SK-N-SH (cell line): ENCODE measurements around the gene FGG. TPM values are rescaled to one million over a fixed set of nuclear protein-coding genes. Genes with fewer than 3 reads are reported as not detected.

ENCODE experiments used
- CTCF ChIA-PET: fragments of 300-600, 350-600 bp; formaldehyde crosslinking; extraction: SDS; loops from one replicate; lab custom pipeline; 2021; lab: Yijun Ruan, JAX
- POLR2A ChIA-PET: fragments of 350-600 bp; sonication (Branson Sonifier 250); formaldehyde crosslinking; extraction: SDS; loops from one replicate; lab custom pipeline; 2020; ENCODE audit warnings: antibody characterized with exemption, inconsistent platforms; lab: Yijun Ruan, JAX
- DNase-seq: peaks from one replicate; pipeline ENCODE4 v3.0.0; 2012
- H2AFZ ChIP-seq: fragments of 200-600 bp; sonication (generic); 2 replicates; pipeline ENCODE4 v1.8.1; 2016; ENCODE audit warnings: antibody characterized with exemption, mild to moderate bottlenecking, low read depth
- H3F3A ChIP-seq: fragments of 200-600 bp; sonication (generic); replicated peaks from 2 replicates; pipeline ENCODE3; 2016; ENCODE audit warnings: antibody characterized with exemption, mild to moderate bottlenecking; ENCODE audit not compliant: insufficient read depth
- H3K27ac ChIP-seq, 2 experiments: fragments of 200-500 bp in 1 of 2; fragments of 200-600 bp in 1 of 2; sonication (Bioruptor generic) in 1 of 2; sonication (generic), shearing (Covaris generic) in 1 of 2; 2 replicates each; pipeline versions ENCODE4 v1.5.1 to v1.6.1; 2014 to 2016; ENCODE audit warnings: low read depth in 2 of 2, inconsistent platforms in 1 of 2, low read length in 1 of 2, mild to moderate bottlenecking in 1 of 2, mixed read lengths in 1 of 2
- H3K27me3 ChIP-seq: fragments of 200-600 bp; sonication (generic), shearing (Covaris generic); 2 replicates; pipeline ENCODE4 v1.6.1; 2016; ENCODE audit warnings: mixed run types; ENCODE audit not compliant: insufficient read depth
- H3K36me3 ChIP-seq, 2 experiments: fragments of 200-500 bp in 1 of 2; fragments of 200-600 bp in 1 of 2; sonication (Bioruptor generic) in 1 of 2; sonication (generic) in 1 of 2; replicated peaks in 1 of 2; 2 replicates each; pipeline versions ENCODE3 to v1.5.1; 2014 to 2016; ENCODE audit warnings: low read length in 1 of 2, mild to moderate bottlenecking in 1 of 2; ENCODE audit not compliant: insufficient read depth in 2 of 2, control insufficient read depth in 1 of 2
- H3K4me1 ChIP-seq, 2 experiments: fragments of 200-500 bp in 1 of 2; fragments of 200-600 bp in 1 of 2; sonication (Bioruptor generic) in 1 of 2; sonication (generic), shearing (Covaris generic) in 1 of 2; 2 replicates each; pipeline versions ENCODE4 v1.5.1 to v1.6.1; 2014 to 2016; ENCODE audit warnings: low read depth in 1 of 2, low read length in 1 of 2, mixed run types in 1 of 2; ENCODE audit not compliant: insufficient read depth in 2 of 2, control insufficient read depth in 1 of 2
- H3K4me2 ChIP-seq: fragments of 200-600 bp; sonication (generic), shearing (Covaris generic); 2 replicates; pipeline ENCODE4 v1.6.1; 2017; ENCODE audit warnings: mixed run types
- H3K4me3 ChIP-seq, 2 experiments: fragments of 200-500 bp in 1 of 2; fragments of 200-600 bp in 1 of 2; sonication (Bioruptor generic) in 1 of 2; sonication (generic), shearing (Covaris generic) in 1 of 2; 2 replicates each; pipeline versions ENCODE4 v1.5.1 to v1.8.1; 2014 to 2016; ENCODE audit warnings: low read depth in 2 of 2, inconsistent platforms in 1 of 2, low read length in 1 of 2, mild to moderate bottlenecking in 1 of 2, mixed read lengths in 1 of 2, moderate library complexity in 1 of 2
- H3K79me2 ChIP-seq: fragments of 200-600 bp; sonication (generic); 2 replicates; pipeline ENCODE4 v1.8.1; 2017; ENCODE audit warnings: mild to moderate bottlenecking; ENCODE audit not compliant: insufficient read depth
- H3K9ac ChIP-seq: fragments of 200-600 bp; sonication (generic); 2 replicates; pipeline ENCODE4 v1.6.1; 2017; ENCODE audit warnings: mixed run types
- H3K9me2 ChIP-seq: fragments of 200-600 bp; sonication (generic); 2 replicates; pipeline ENCODE4 v1.6.1; 2017; ENCODE audit warnings: mixed run types
- H3K9me3 ChIP-seq: fragments of 200-600 bp; sonication (generic); 2 replicates; pipeline ENCODE4 v1.6.1; 2017; ENCODE audit warnings: mixed run types, mild to moderate bottlenecking, moderate library complexity
- H4K20me1 ChIP-seq: fragments of 200-600 bp; sonication (generic); 2 replicates; pipeline ENCODE4 v1.6.1; 2017; ENCODE audit warnings: mild to moderate bottlenecking, mixed run types; ENCODE audit not compliant: insufficient read depth
- CHD2 ChIP-seq: fragments of 150-350 bp; IDR thresholded peaks from 2 replicates; pipeline ENCODE4 v1.6.1; 2018; ENCODE audit warnings: low read length; ENCODE audit not compliant: partially characterized antibody
- ELF1 ChIP-seq: IDR thresholded peaks from 2 replicates; pipeline ENCODE4 v1.4.0; 2012
- FOSL2 ChIP-seq: IDR thresholded peaks from 2 replicates; pipeline ENCODE4 v1.4.0; 2012; ENCODE audit warnings: low read depth, mild to moderate bottlenecking, moderate library complexity, borderline replicate concordance
- JUND ChIP-seq: IDR thresholded peaks from 2 replicates; pipeline ENCODE4 v1.4.0; 2012
- MXI1 ChIP-seq: IDR thresholded peaks from 2 replicates; pipeline ENCODE4 v1.6.1; 2012; ENCODE audit warnings: mild to moderate bottlenecking, low read depth, low read length, improper control_type of control experiment
- RAD21 ChIP-seq: IDR thresholded peaks from 2 replicates; pipeline ENCODE4 v1.6.1; 2012; ENCODE audit warnings: mild to moderate bottlenecking, low read length
- RCOR1 ChIP-seq: fragments of 150-350 bp; IDR thresholded peaks from 2 replicates; pipeline ENCODE4 v1.6.1; 2017; ENCODE audit warnings: antibody characterized with exemption, low read length
- RXRA ChIP-seq: IDR thresholded peaks from 2 replicates; pipeline ENCODE4 v1.4.0; 2012; ENCODE audit warnings: low read depth, mild to moderate bottlenecking, borderline replicate concordance
- SIN3A ChIP-seq: IDR thresholded peaks from 2 replicates; pipeline ENCODE4 v1.6.1; 2012; ENCODE audit warnings: low read depth, mild to moderate bottlenecking, low read length, moderate library complexity, borderline replicate concordance
- SMC3 ChIP-seq: IDR thresholded peaks from 2 replicates; pipeline ENCODE4 v1.6.1; 2012; ENCODE audit warnings: low read depth, low read length, improper control_type of control experiment
- TCF12 ChIP-seq: IDR thresholded peaks from 2 replicates; pipeline ENCODE4 v1.4.0; 2012
- WGBS: methylation state at CpG from one replicate; pipeline ENCODE4 v1.1.6; 2017; ENCODE audit warnings: low lambda C conversion rate; 5-methylcytosine and 5-hydroxymethylcytosine counted together
- polyA plus RNA-seq, 3 experiments: library from polyadenylated mRNA; depleted of rRNA; stranded (reverse); fragments of >200 nt; gene quantifications; 2 replicates each; pipeline ENCODE4 v1.2.3, GENCODE V29; 2012
- TF ChIP-seq, protein P1 (sequence below): IDR thresholded peaks from 2 replicates; pipeline ENCODE4 v1.6.1; 2012; ENCODE audit warnings: mild to moderate bottlenecking, low read depth, low read length, moderate library complexity
- TF ChIP-seq, protein P2 (sequence below): fragments of 200-600 bp; sonication (generic); IDR thresholded peaks from 2 replicates; pipeline ENCODE4 v1.6.1; 2017; ENCODE audit warnings: antibody characterized with exemption, mild to moderate bottlenecking, moderate library complexity

The FGG gene
- polyA plus RNA-seq, 1 of the 3 experiments (the other 2 are of a cell fraction), result not detected

DNA sequence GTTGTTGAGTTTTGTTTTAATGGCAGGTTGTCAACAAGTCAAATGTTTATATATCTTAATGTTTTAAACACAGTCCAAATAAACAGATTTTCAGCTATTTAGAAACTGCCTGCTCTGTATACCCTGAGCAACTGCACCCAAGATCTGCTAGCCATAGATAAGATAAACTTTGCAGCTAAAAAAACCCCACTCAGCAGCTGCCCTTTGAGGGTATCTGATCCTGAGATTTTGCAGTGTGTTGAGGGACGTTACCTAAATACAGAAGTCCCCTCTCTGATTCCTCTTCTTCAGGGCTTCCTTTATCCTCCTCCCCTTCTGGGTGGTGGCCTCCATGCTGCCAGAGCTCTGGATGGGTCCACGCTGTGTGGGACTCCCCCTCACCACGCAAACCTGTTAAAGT lies 11.0 kb upstream of the FGG start:
- CTCF ChIA-PET, result interaction anchor here (0.8 to 6.2 kb wide), 14 partner anchors 9 to 106 kb away, joined by 3 to 51 read pairs (median 4); partner anchors contain the start of gene PLRG1

DNA sequence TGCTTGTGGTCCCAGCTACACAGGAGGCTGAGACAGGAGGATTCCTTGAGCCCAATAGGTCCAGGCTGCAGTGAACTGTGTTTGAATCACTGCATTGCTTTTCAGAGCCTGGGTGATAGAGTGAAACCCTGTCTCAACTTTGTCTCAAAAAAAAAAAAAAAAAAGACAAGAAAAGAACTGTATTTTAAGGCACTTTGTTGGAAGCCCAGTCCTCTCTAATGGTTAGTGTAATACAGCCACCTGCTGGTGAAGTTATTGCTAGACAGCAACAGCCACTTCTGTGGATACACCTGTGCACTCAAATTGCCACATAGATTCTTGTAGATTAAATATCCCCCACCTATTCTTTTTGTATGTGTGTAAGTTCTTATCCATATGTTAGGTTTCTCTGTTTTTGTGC lies 10.1 kb upstream of the FGG start:
- Histone ChIP-seq H3K27me3 (peaks cover 7% of the 10 kb centered on the region; the same call in 1 of the 2 replicates), H3K79me2 (no peaks in the 10 kb centered on the region), H3K9ac (no peak overlapping the region), H3K4me3 (no peak overlapping the region; a peak in 1 of 4 replicates), H3K4me1 (no peaks in the 10 kb centered on the region; a peak in 1 of 4 replicates), H3K4me2 (no peak overlapping the region), H3K9me3 (no peaks in the 10 kb centered on the region), H3F3A (no peaks in the 10 kb centered on the region), H2AFZ (no peak overlapping the region), H3K9me2 (no peaks in the 10 kb centered on the region), H3K36me3 (no peaks in the 10 kb centered on the region), H3K27ac (no peak overlapping the region), H4K20me1 (no peaks in the 10 kb centered on the region)
- DNase-seq, result peak; percentile 31
- ChIA-PET POLR2A (no interaction called here), CTCF (interaction anchor here (0.6 to 6.2 kb wide), 15 partner anchors 8 to 567 kb away, joined by 3 to 51 read pairs (median 3); partner anchors contain the start of gene PLRG1)
- TF ChIP-seq ELF1 (no peak), SMC3 (peak; percentile 45), FOSL2 (no peak), MXI1 (no peak), RAD21 (peak; percentile 60)
- TF ChIP-seq, protein P1, sequence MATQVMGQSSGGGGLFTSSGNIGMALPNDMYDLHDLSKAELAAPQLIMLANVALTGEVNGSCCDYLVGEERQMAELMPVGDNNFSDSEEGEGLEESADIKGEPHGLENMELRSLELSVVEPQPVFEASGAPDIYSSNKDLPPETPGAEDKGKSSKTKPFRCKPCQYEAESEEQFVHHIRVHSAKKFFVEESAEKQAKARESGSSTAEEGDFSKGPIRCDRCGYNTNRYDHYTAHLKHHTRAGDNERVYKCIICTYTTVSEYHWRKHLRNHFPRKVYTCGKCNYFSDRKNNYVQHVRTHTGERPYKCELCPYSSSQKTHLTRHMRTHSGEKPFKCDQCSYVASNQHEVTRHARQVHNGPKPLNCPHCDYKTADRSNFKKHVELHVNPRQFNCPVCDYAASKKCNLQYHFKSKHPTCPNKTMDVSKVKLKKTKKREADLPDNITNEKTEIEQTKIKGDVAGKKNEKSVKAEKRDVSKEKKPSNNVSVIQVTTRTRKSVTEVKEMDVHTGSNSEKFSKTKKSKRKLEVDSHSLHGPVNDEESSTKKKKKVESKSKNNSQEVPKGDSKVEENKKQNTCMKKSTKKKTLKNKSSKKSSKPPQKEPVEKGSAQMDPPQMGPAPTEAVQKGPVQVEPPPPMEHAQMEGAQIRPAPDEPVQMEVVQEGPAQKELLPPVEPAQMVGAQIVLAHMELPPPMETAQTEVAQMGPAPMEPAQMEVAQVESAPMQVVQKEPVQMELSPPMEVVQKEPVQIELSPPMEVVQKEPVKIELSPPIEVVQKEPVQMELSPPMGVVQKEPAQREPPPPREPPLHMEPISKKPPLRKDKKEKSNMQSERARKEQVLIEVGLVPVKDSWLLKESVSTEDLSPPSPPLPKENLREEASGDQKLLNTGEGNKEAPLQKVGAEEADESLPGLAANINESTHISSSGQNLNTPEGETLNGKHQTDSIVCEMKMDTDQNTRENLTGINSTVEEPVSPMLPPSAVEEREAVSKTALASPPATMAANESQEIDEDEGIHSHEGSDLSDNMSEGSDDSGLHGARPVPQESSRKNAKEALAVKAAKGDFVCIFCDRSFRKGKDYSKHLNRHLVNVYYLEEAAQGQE, result no peak
- TF ChIP-seq, protein P2, sequence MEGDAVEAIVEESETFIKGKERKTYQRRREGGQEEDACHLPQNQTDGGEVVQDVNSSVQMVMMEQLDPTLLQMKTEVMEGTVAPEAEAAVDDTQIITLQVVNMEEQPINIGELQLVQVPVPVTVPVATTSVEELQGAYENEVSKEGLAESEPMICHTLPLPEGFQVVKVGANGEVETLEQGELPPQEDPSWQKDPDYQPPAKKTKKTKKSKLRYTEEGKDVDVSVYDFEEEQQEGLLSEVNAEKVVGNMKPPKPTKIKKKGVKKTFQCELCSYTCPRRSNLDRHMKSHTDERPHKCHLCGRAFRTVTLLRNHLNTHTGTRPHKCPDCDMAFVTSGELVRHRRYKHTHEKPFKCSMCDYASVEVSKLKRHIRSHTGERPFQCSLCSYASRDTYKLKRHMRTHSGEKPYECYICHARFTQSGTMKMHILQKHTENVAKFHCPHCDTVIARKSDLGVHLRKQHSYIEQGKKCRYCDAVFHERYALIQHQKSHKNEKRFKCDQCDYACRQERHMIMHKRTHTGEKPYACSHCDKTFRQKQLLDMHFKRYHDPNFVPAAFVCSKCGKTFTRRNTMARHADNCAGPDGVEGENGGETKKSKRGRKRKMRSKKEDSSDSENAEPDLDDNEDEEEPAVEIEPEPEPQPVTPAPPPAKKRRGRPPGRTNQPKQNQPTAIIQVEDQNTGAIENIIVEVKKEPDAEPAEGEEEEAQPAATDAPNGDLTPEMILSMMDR, result peak; percentile 61

More for the DNA sequence above, 11.0 kb upstream of the FGG start:
- Histone ChIP-seq H3K27ac (no peak overlapping the region), H3K9ac (no peak overlapping the region), H3K4me3 (no peak overlapping the region), H3K9me2 (no peaks in the 10 kb centered on the region), H4K20me1 (no peaks in the 10 kb centered on the region), H3K4me2 (no peak overlapping the region), H3K79me2 (no peaks in the 10 kb centered on the region), H2AFZ (no peak overlapping the region), H3K9me3 (no peaks in the 10 kb centered on the region), H3F3A (no peaks in the 10 kb centered on the region), H3K4me1 (no peaks in the 10 kb centered on the region; a peak in 1 of 4 replicates), H3K36me3 (no peaks in the 10 kb centered on the region), H3K27me3 (peaks cover 8% of the 10 kb centered on the region; the same call in 1 of the 2 replicates)
- no peak for DNase-seq
- POLR2A ChIA-PET, result no interaction called here
- no peak for TF ChIP-seq RXRA
- no peak for TF ChIP-seq SIN3A
- TF ChIP-seq JUND, result no peak
- no peak for TF ChIP-seq FOSL2
- TF ChIP-seq CHD2, result no peak
- TF ChIP-seq TCF12, result no peak
- TF ChIP-seq RCOR1, result no peak
- TF ChIP-seq SMC3, result no peak
- WGBS, result 10% methylated on average over 3 of the region's 3 CpGs
